Liver (tissue), 9 donors: ENCODE data around the gene EXOSC10. TPM values are rescaled to one million over a fixed set of nuclear protein-coding genes. Genes with fewer than 3 reads are reported as not detected.

Source experiments
- DNase-seq: peaks from one replicate; pipeline ENCODE4 v3.0.0-alpha.2; 2017; ENCODE audit warnings: low spot score
- H3K27ac ChIP-seq, 2 donors: one replicate each; pipeline ENCODE4 v1.7.0; 2013; ENCODE audit warnings: inconsistent platforms in 2 of 2, low read length in 2 of 2, control low read depth in 1 of 2, low read depth in 1 of 2, mild to moderate bottlenecking in 1 of 2
- H3K27me3 ChIP-seq, 4 donors: one replicate each; pipeline versions ENCODE4 v1.6.1 to v1.7.0; 2013; ENCODE audit warnings: low read length in 3 of 4, inconsistent platforms in 1 of 4, mild to moderate bottlenecking in 1 of 4, moderate library complexity in 1 of 4; ENCODE audit not compliant: control insufficient read depth in 4 of 4, insufficient read depth in 4 of 4
- H3K36me3 ChIP-seq, 4 donors: one replicate each; pipeline versions ENCODE4 v1.6.1 to v1.7.0; 2013; ENCODE audit warnings: low read length in 3 of 4, mild to moderate bottlenecking in 3 of 4, low read depth in 1 of 4, moderate library complexity in 1 of 4; ENCODE audit not compliant: control insufficient read depth in 4 of 4, insufficient read depth in 3 of 4
- H3K4me1 ChIP-seq, 4 donors: one replicate each; pipeline versions ENCODE4 v1.6.1 to v1.7.0; 2013; ENCODE audit warnings: low read length in 3 of 4, mild to moderate bottlenecking in 3 of 4, moderate library complexity in 1 of 4; ENCODE audit not compliant: control insufficient read depth in 4 of 4, insufficient read depth in 4 of 4
- H3K4me3 ChIP-seq, 3 donors: one replicate each; pipeline versions ENCODE4 v1.6.1 to v1.7.0; 2013; ENCODE audit warnings: low read length in 3 of 3, control low read depth in 1 of 3, low read depth in 1 of 3, mild to moderate bottlenecking in 1 of 3
- H3K9ac ChIP-seq, 2 donors: one replicate each; pipeline ENCODE4 v1.7.0; 2013; ENCODE audit warnings: low read length in 2 of 2, mild to moderate bottlenecking in 2 of 2, moderate library complexity in 2 of 2, control low read depth in 1 of 2, low read depth in 1 of 2
- H3K9me3 ChIP-seq, 4 donors: one replicate each; pipeline versions ENCODE4 v1.6.1 to v1.7.0; 2013; ENCODE audit warnings: low read length in 3 of 4; ENCODE audit not compliant: control insufficient read depth in 4 of 4
- ATF3 ChIP-seq: IDR thresholded peaks from 2 replicates; pipeline ENCODE4 v1.6.1; 2016; ENCODE audit warnings: antibody characterized with exemption
- EGR1 ChIP-seq, 2 donors: IDR thresholded peaks; 2 replicates each; pipeline ENCODE4 v1.6.1; 2016 to 2018; ENCODE audit warnings: antibody characterized with exemption in 2 of 2, low read depth in 2 of 2
- FOXA1 ChIP-seq: IDR thresholded peaks from 2 replicates; pipeline ENCODE4 v1.6.1; 2016; ENCODE audit warnings: antibody characterized with exemption
- FOXA2 ChIP-seq: IDR thresholded peaks from 2 replicates; pipeline ENCODE4 v1.6.1; 2016; ENCODE audit warnings: antibody characterized with exemption
- GABPA ChIP-seq, 2 donors: IDR thresholded peaks in 1 of 2; conservative IDR thresholded peaks in 1 of 2; 2 replicates each; pipeline ENCODE4 v1.6.1; 2016; ENCODE audit warnings: antibody characterized with exemption in 2 of 2, mild to moderate bottlenecking in 1 of 2, moderate library complexity in 1 of 2
- HNF4A ChIP-seq, 2 donors: conservative IDR thresholded peaks; 2 replicates each; pipeline ENCODE4 v1.6.1; 2016; ENCODE audit warnings: antibody characterized with exemption in 2 of 2, mild to moderate bottlenecking in 2 of 2
- HNF4G ChIP-seq: IDR thresholded peaks from 2 replicates; pipeline ENCODE4 v1.6.1; 2016; ENCODE audit warnings: antibody characterized with exemption
- JUND ChIP-seq, 2 donors: IDR thresholded peaks; 2 replicates each; pipeline ENCODE4 v1.6.1; 2016; ENCODE audit warnings: antibody characterized with exemption in 2 of 2
- MAX ChIP-seq: IDR thresholded peaks from 2 replicates; pipeline ENCODE4 v1.6.1; 2016; ENCODE audit warnings: antibody characterized with exemption
- NR2F2 ChIP-seq: IDR thresholded peaks from 2 replicates; pipeline ENCODE4 v1.6.1; 2016; ENCODE audit warnings: antibody characterized with exemption
- RAD21 ChIP-seq, 2 donors: IDR thresholded peaks; 2 replicates each; pipeline ENCODE4 v1.6.1; 2016; ENCODE audit warnings: antibody characterized with exemption in 2 of 2, mild to moderate bottlenecking in 2 of 2
- RXRA ChIP-seq, 2 donors: IDR thresholded peaks; 2 replicates each; pipeline ENCODE4 v1.6.1; 2017 to 2018; ENCODE audit warnings: antibody characterized with exemption in 2 of 2, mild to moderate bottlenecking in 1 of 2
- SP1 ChIP-seq: IDR thresholded peaks from 2 replicates; pipeline ENCODE4 v1.6.1; 2018; ENCODE audit warnings: antibody characterized with exemption, mild to moderate bottlenecking
- TAF1 ChIP-seq: conservative IDR thresholded peaks from 2 replicates; pipeline ENCODE4 v1.6.1; 2016; ENCODE audit warnings: antibody characterized with exemption, mild to moderate bottlenecking
- YY1 ChIP-seq: IDR thresholded peaks from 2 replicates; pipeline ENCODE4 v1.6.1; 2016; ENCODE audit warnings: antibody characterized with exemption, mild to moderate bottlenecking
- ZBTB33 ChIP-seq: IDR thresholded peaks from 2 replicates; pipeline ENCODE4 v1.6.1; 2016; ENCODE audit warnings: antibody characterized with exemption
- WGBS: extraction: QIAGEN DNeasy Blood & Tissue Kit; methylation state at CpG from one replicate; pipeline ENCODE4 v1.1.7; 2013; 5-methylcytosine and 5-hydroxymethylcytosine counted together
- polyA plus RNA-seq, 2 donors: library from polyadenylated mRNA; stranded (reverse) in 1 of 2; unstranded in 1 of 2; fragments of 200-250 nt in 1 of 2; fragments of >200 nt in 1 of 2; fragmentation: Nextera tagmentation in 1 of 2; extraction: Ambion mirVana in 1 of 2; gene quantifications; one replicate each; pipeline versions ENCODE4 v1.2.1 to v1.2.3, GENCODE V29; 2013 to 2015
- total RNA-seq, 2 donors: library from RNA; depleted of rRNA; stranded (reverse); fragments of >200 nt; gene quantifications; one replicate each; pipeline ENCODE4 v1.2.3, GENCODE V29; 2014
- TF ChIP-seq, protein P1 (sequence below): fragments of 150-350 bp; IDR thresholded peaks from 2 replicates; pipeline ENCODE4 v1.5.1; 2017; ENCODE audit warnings: improper control_type of control experiment, low read depth, low read length; ENCODE audit not compliant: missing input control
- TF ChIP-seq, protein P2 (sequence below): IDR thresholded peaks from 2 replicates; pipeline ENCODE4 v1.6.1; 2016; ENCODE audit warnings: antibody characterized with exemption, mild to moderate bottlenecking
- donor health status: healthy.
- donor health status: healthy.
- donor health status: healthy.
- donor health status: healthy.
- donor health status: healthy.

The EXOSC10 gene
- total and polyA plus RNA-seq, 4 donors, result 11.3 to 29.2 (median 20.9) TPM

DNA sequence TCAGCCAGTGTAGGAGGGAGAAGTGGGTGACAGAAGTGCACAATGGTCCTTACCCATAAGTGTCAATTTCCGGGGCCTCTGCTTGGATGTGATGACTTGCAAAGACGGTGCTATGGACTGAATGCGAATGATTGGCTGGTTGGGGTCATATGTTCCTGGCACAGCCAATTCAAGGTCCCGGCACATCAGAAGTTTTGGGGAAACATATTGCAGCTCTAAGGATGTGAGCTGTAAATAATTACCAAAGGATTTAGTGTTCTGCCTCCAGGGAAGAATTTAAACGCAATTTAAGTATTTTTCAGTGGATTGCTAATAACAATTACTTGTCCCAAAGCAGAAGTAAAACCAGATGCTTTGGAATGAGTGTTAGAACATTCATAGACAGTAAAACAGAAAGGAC, 26.9 kb upstream of the EXOSC10 start:
- Histone ChIP-seq H3K27ac (no peak overlapping the region), H3K4me3 (no peak overlapping the region), H3K9ac (no peak overlapping the region), H3K4me1 (peaks cover 0 to 4% (median 2%) of the 10 kb centered on the region in 4 donors), H3K36me3 (peaks cover 13 to 78% (median 59%) of the 10 kb centered on the region in 4 donors), H3K9me3 (no peaks in the 10 kb centered on the region), H3K27me3 (no peaks in the 10 kb centered on the region)
- TF ChIP-seq, protein P1, sequence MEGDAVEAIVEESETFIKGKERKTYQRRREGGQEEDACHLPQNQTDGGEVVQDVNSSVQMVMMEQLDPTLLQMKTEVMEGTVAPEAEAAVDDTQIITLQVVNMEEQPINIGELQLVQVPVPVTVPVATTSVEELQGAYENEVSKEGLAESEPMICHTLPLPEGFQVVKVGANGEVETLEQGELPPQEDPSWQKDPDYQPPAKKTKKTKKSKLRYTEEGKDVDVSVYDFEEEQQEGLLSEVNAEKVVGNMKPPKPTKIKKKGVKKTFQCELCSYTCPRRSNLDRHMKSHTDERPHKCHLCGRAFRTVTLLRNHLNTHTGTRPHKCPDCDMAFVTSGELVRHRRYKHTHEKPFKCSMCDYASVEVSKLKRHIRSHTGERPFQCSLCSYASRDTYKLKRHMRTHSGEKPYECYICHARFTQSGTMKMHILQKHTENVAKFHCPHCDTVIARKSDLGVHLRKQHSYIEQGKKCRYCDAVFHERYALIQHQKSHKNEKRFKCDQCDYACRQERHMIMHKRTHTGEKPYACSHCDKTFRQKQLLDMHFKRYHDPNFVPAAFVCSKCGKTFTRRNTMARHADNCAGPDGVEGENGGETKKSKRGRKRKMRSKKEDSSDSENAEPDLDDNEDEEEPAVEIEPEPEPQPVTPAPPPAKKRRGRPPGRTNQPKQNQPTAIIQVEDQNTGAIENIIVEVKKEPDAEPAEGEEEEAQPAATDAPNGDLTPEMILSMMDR, result no peak
- TF ChIP-seq SP1, result no peak
- TF ChIP-seq FOXA2, result no peak
- TF ChIP-seq HNF4G, result no peak
- no peak for TF ChIP-seq MAX
- no peak for TF ChIP-seq TAF1
- no peak for TF ChIP-seq ATF3
- no peak for TF ChIP-seq RXRA (IDR thresholded peaks at IDR 0.05)
- TF ChIP-seq JUND (IDR thresholded peaks at IDR 0.05), result no peak
- no peak for TF ChIP-seq EGR1 (IDR thresholded peaks at IDR 0.05; ENCODE audit: low read depth in 2 of 2)
- TF ChIP-seq HNF4A (conservative IDR thresholded peaks at IDR 0.05), result no peak
- no peak for TF ChIP-seq YY1
- no peak for TF ChIP-seq RAD21 (IDR thresholded peaks at IDR 0.05)
- no peak for TF ChIP-seq NR2F2
- no peak for TF ChIP-seq GABPA (IDR thresholded peaks at IDR 0.05 in 1 of 2, conservative IDR thresholded peaks at IDR 0.05 in 1 of 2)
- TF ChIP-seq, protein P2, sequence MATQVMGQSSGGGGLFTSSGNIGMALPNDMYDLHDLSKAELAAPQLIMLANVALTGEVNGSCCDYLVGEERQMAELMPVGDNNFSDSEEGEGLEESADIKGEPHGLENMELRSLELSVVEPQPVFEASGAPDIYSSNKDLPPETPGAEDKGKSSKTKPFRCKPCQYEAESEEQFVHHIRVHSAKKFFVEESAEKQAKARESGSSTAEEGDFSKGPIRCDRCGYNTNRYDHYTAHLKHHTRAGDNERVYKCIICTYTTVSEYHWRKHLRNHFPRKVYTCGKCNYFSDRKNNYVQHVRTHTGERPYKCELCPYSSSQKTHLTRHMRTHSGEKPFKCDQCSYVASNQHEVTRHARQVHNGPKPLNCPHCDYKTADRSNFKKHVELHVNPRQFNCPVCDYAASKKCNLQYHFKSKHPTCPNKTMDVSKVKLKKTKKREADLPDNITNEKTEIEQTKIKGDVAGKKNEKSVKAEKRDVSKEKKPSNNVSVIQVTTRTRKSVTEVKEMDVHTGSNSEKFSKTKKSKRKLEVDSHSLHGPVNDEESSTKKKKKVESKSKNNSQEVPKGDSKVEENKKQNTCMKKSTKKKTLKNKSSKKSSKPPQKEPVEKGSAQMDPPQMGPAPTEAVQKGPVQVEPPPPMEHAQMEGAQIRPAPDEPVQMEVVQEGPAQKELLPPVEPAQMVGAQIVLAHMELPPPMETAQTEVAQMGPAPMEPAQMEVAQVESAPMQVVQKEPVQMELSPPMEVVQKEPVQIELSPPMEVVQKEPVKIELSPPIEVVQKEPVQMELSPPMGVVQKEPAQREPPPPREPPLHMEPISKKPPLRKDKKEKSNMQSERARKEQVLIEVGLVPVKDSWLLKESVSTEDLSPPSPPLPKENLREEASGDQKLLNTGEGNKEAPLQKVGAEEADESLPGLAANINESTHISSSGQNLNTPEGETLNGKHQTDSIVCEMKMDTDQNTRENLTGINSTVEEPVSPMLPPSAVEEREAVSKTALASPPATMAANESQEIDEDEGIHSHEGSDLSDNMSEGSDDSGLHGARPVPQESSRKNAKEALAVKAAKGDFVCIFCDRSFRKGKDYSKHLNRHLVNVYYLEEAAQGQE, result no peak
- TF ChIP-seq ZBTB33, result no peak
- 90% methylated on average over 5 of the region's 5 CpGs for WGBS
- no peak for DNase-seq

- DNase-seq, result no peak
- H3K4me1 ChIP-seq, result no peaks in the 10 kb centered on the region
- H3K9me3 ChIP-seq, result no peaks in the 10 kb centered on the region
- H3K27ac ChIP-seq, result no peak overlapping the region
- no peak for TF ChIP-seq ZBTB33
- no peak for TF ChIP-seq ATF3
- no peak for TF ChIP-seq NR2F2
- TF ChIP-seq TAF1, result no peak
- TF ChIP-seq GABPA (IDR thresholded peaks at IDR 0.05 in 1 of 2, conservative IDR thresholded peaks at IDR 0.05 in 1 of 2), result no peak
- TF ChIP-seq FOXA2, result no peak
- TF ChIP-seq HNF4A (conservative IDR thresholded peaks at IDR 0.05), result no peak
- TF ChIP-seq RAD21 (IDR thresholded peaks at IDR 0.05), result no peak
- TF ChIP-seq MAX, result no peak
- TF ChIP-seq RXRA (IDR thresholded peaks at IDR 0.05), result no peak
- no peak for TF ChIP-seq FOXA1
- TF ChIP-seq SP1, result no peak
- no peak for TF ChIP-seq JUND (IDR thresholded peaks at IDR 0.05)
- no peak for TF ChIP-seq HNF4G
- H3K4me3 ChIP-seq, result no peak overlapping the region
- 97% methylated on average over 5 of the region's 5 CpGs for WGBS
- no peaks in the 10 kb centered on the region for H3K27me3 ChIP-seq
- no peak overlapping the region for H3K9ac ChIP-seq
- peaks cover 13 to 83% (median 63%) of the 10 kb centered on the region in 4 donors for H3K36me3 ChIP-seq
Measured at GRCh38 chr1:11125931-11126330, 26.3 kb upstream of the EXOSC10 start.
